AG20443 (cell line): ENCODE results near the gene PSMA8.
"Not testable (repeated sequence)": the region's sequence is repeated elsewhere in the genome, so short reads cannot be mapped to it uniquely, and the experiment has no call there.

Source experiments
- DNase-seq: peaks from one replicate; pipeline ENCODE4 v3.0.0; 2012; ENCODE audit warnings: low spot score, mixed read lengths

PSMA8 gene

GRCh38 chr18:26233208-26233607 lies 99.5 kb downstream of the PSMA8 start:
- DNase-seq: no peak

- not testable (repeated sequence) for DNase-seq
These were observed 103.7 kb downstream of the PSMA8 start for GRCh38 chr18:26237363-26237762.

GRCh38 chr18:26238718-26239117 lies 105.0 kb downstream of the PSMA8 start:
- DNase-seq: not testable (repeated sequence)

- not testable (repeated sequence) for DNase-seq
These were observed 108.7 kb downstream of the PSMA8 start for GRCh38 chr18:26242392-26242791.
